Testis (tissue), 2 donors: Measurements from ENCODE around the gene KIAA0513.

ENCODE experiments used
- POLR2A ChIP-seq: fragments of 450-650 bp; IDR thresholded peaks from one replicate; pipeline ENCODE4 v1.6.1; 2017; ENCODE audit warnings: antibody characterized with exemption, mild to moderate bottlenecking, moderate library complexity
- TF ChIP-seq, protein P1 (sequence below), 3 experiments: fragments of 450-650 bp in 2 of 3; fragments of 200-600 bp in 1 of 3; sonication (generic) in 1 of 3; IDR thresholded peaks; one replicate each; pipeline ENCODE4 v1.5.1; 2016 to 2019; ENCODE audit warnings: antibody characterized with exemption in 3 of 3, mild to moderate bottlenecking in 2 of 3, moderate library complexity in 1 of 3

DNA sequence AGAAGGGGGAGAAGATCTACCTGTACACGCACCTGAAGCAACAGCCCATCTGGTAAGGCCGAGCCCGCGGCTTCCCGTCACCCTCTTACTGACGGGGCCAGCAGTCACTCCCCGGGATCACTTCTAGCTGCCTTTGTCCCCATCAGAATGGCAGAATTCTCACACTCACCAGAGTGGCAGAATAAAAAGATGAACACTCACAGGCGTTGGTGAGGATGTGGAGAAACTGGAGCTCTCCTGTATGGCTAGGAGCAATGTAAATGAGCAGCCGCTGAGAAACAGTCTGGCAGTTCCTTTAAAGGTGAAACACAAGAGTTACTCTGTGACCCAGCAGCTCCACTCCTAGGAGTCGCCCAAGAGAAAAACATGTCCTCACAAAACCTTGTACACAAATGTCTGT is 51.4 kb downstream of the KIAA0513 start:
- TF ChIP-seq, protein P1, sequence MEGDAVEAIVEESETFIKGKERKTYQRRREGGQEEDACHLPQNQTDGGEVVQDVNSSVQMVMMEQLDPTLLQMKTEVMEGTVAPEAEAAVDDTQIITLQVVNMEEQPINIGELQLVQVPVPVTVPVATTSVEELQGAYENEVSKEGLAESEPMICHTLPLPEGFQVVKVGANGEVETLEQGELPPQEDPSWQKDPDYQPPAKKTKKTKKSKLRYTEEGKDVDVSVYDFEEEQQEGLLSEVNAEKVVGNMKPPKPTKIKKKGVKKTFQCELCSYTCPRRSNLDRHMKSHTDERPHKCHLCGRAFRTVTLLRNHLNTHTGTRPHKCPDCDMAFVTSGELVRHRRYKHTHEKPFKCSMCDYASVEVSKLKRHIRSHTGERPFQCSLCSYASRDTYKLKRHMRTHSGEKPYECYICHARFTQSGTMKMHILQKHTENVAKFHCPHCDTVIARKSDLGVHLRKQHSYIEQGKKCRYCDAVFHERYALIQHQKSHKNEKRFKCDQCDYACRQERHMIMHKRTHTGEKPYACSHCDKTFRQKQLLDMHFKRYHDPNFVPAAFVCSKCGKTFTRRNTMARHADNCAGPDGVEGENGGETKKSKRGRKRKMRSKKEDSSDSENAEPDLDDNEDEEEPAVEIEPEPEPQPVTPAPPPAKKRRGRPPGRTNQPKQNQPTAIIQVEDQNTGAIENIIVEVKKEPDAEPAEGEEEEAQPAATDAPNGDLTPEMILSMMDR (IDR thresholded peaks at IDR 0.05) = no peak
- TF ChIP-seq POLR2A = no peak
